ENCODE data around the gene OR11H6.

GRCh38 chr14:20179880-20180279 is 43.6 kb upstream of the OR11H6 start:
- TF ChIP-seq, protein P1, sequence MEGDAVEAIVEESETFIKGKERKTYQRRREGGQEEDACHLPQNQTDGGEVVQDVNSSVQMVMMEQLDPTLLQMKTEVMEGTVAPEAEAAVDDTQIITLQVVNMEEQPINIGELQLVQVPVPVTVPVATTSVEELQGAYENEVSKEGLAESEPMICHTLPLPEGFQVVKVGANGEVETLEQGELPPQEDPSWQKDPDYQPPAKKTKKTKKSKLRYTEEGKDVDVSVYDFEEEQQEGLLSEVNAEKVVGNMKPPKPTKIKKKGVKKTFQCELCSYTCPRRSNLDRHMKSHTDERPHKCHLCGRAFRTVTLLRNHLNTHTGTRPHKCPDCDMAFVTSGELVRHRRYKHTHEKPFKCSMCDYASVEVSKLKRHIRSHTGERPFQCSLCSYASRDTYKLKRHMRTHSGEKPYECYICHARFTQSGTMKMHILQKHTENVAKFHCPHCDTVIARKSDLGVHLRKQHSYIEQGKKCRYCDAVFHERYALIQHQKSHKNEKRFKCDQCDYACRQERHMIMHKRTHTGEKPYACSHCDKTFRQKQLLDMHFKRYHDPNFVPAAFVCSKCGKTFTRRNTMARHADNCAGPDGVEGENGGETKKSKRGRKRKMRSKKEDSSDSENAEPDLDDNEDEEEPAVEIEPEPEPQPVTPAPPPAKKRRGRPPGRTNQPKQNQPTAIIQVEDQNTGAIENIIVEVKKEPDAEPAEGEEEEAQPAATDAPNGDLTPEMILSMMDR (conservative IDR thresholded peaks at IDR 0.05 in 1 of 2, IDR thresholded peaks at IDR 0.05 in 1 of 2; ENCODE audit: extremely low read depth in 1 of 2, insufficient read depth in 1 of 2, low read depth in 1 of 2, low read length in 2 of 2), result no peak
- no peak for TF ChIP-seq EZH2 (IDR thresholded peaks at IDR 0.05; ENCODE audit: borderline replicate concordance, low read length)
